GM23338 (cell line): ENCODE measurements around the gene SLFN13. TPM values are rescaled to one million over a fixed set of nuclear protein-coding genes. Genes with fewer than 3 reads are reported as not detected.
A peak's percentile ranks its signal among the peaks of the same experiment; 100 is the strongest.
"Not testable (repeated sequence)": the region's sequence is repeated elsewhere in the genome, so short reads cannot be mapped to it uniquely, and the experiment has no call there.

Source experiments
- ATAC-seq: fragments of 200-7000 bp; cut with Tn5 transposase; 3 replicates; pipeline ENCODE4 v1.9.1; 2020
- DNase-seq: peaks from one replicate; pipeline ENCODE4 v3.0.0-alpha.2; 2015; ENCODE audit warnings: low spot score
- H2AFZ ChIP-seq: fragments of 200-600 bp; sonication (generic); 2 replicates; pipeline ENCODE4 v1.8.0; 2016; ENCODE audit warnings: antibody characterized with exemption, mild to moderate bottlenecking, moderate library complexity
- H3F3A ChIP-seq: fragments of 200-600 bp; sonication (generic); replicated peaks from 2 replicates; pipeline ENCODE4 v1.8.0; 2017; ENCODE audit warnings: antibody characterized with exemption, mixed run types, low read depth
- H3K27ac ChIP-seq: fragments of 200-600 bp; sonication (generic); 2 replicates; pipeline ENCODE4 v1.6.1; 2016; ENCODE audit warnings: low read depth
- H3K27me3 ChIP-seq: fragments of 200-600 bp; sonication (generic); 2 replicates; pipeline ENCODE4 v1.8.0; 2016; ENCODE audit warnings: mild to moderate bottlenecking, mixed run types, moderate library complexity; ENCODE audit not compliant: insufficient read depth
- H3K36me3 ChIP-seq: fragments of 200-600 bp; sonication (generic); 2 replicates; pipeline ENCODE4 v1.8.0; 2016; ENCODE audit warnings: mild to moderate bottlenecking; ENCODE audit not compliant: insufficient read depth
- H3K4me1 ChIP-seq: fragments of 200-600 bp; sonication (generic); 2 replicates; pipeline ENCODE4 v1.8.0; 2016; ENCODE audit warnings: mild to moderate bottlenecking, moderate library complexity; ENCODE audit not compliant: insufficient read depth
- H3K4me2 ChIP-seq: fragments of 200-600 bp; sonication (generic); 2 replicates; pipeline ENCODE4 v1.7.1; 2017; ENCODE audit warnings: mixed run types
- H3K4me3 ChIP-seq: fragments of 200-600 bp; sonication (generic); 2 replicates; pipeline ENCODE4 v1.6.1; 2016; ENCODE audit warnings: mixed run types
- H3K79me2 ChIP-seq: fragments of 200-600 bp; sonication (generic); replicated peaks from 2 replicates; pipeline ENCODE4 v1.8.0; 2017; ENCODE audit warnings: mild to moderate bottlenecking; ENCODE audit not compliant: insufficient read depth
- H3K9me2 ChIP-seq: fragments of 200-600 bp; sonication (generic); 2 replicates; pipeline ENCODE4 v1.8.0; 2017; ENCODE audit not compliant: insufficient read depth
- H4K20me1 ChIP-seq: fragments of 200-600 bp; sonication (generic); replicated peaks from 2 replicates; pipeline ENCODE4 v1.8.0; 2017; ENCODE audit warnings: mild to moderate bottlenecking; ENCODE audit not compliant: insufficient read depth
- H3K27ac Mint-ChIP-seq: 2 replicates; pipeline ENCODE4 v1.8.0; 2020; ENCODE audit warnings: inconsistent platforms, mild to moderate bottlenecking, moderate library complexity, mixed read lengths
- H3K27me3 Mint-ChIP-seq: 3 replicates; pipeline ENCODE4 v1.8.0; 2022; ENCODE audit warnings: low read depth, mild to moderate bottlenecking, moderate library complexity, mixed read lengths, inconsistent platforms; ENCODE audit not compliant: insufficient read depth, poor library complexity
- H3K36me3 Mint-ChIP-seq: 3 replicates; pipeline ENCODE4 v1.8.0; 2021; ENCODE audit warnings: low read depth, mild to moderate bottlenecking, inconsistent platforms, moderate library complexity, mixed read lengths
- H3K4me1 Mint-ChIP-seq: 3 replicates; pipeline ENCODE4 v1.8.0; 2020; ENCODE audit warnings: mild to moderate bottlenecking, inconsistent platforms, mixed read lengths
- H3K4me3 Mint-ChIP-seq: 3 replicates; pipeline ENCODE4 v1.8.0; 2021; ENCODE audit warnings: moderate library complexity, mild to moderate bottlenecking, inconsistent platforms, mixed read lengths
- H3K9me3 Mint-ChIP-seq: 3 replicates; pipeline ENCODE4 v1.8.0; 2020; ENCODE audit warnings: moderate library complexity, mild to moderate bottlenecking, inconsistent platforms, mixed read lengths
- CREB1 ChIP-seq: fragments of 250-450 bp; sonication (Bioruptor Pico); IDR thresholded peaks from 2 replicates; pipeline ENCODE4 v1.5.0; 2020; ENCODE audit warnings: low read depth, mild to moderate bottlenecking, moderate library complexity
- POLR2AphosphoS5 ChIP-seq: IDR thresholded peaks from 2 replicates; pipeline ENCODE4 v1.6.1; 2016; ENCODE audit warnings: antibody characterized with exemption, low read depth
- ZNF331 ChIP-seq: fragments of 250-450 bp; sonication (Bioruptor Pico); IDR thresholded peaks from 2 replicates; pipeline ENCODE4 v1.5.0; 2020; ENCODE audit warnings: low read depth, mild to moderate bottlenecking, moderate library complexity
- polyA plus RNA-seq: library from polyadenylated mRNA; unstranded; fragments of >200 nt; fragmentation: Nextera tagmentation; extraction: Ambion mirVana; gene quantifications from 2 replicates; pipeline ENCODE4 v1.2.1, GENCODE V29; 2016
- total RNA-seq: library from RNA; depleted of rRNA; stranded (reverse); fragments of >200 nt; shearing (Covaris generic); gene quantifications from 2 replicates; pipeline ENCODE4 v1.2.3, GENCODE V29; 2014
- TF ChIP-seq, protein P1 (sequence below): fragments of 250-450 bp; sonication (Bioruptor Pico); IDR thresholded peaks from 2 replicates; pipeline ENCODE4 v1.5.0; 2020; ENCODE audit warnings: mild to moderate bottlenecking, moderate library complexity
- TF ChIP-seq, protein P2 (sequence below): IDR thresholded peaks from 2 replicates; pipeline ENCODE4 v1.6.1; 2016; ENCODE audit warnings: antibody characterized with exemption

SLFN13 gene
- total and polyA plus RNA-seq, 2 experiments from 2014 or later: 1.0 to 3.1 TPM

DNA sequence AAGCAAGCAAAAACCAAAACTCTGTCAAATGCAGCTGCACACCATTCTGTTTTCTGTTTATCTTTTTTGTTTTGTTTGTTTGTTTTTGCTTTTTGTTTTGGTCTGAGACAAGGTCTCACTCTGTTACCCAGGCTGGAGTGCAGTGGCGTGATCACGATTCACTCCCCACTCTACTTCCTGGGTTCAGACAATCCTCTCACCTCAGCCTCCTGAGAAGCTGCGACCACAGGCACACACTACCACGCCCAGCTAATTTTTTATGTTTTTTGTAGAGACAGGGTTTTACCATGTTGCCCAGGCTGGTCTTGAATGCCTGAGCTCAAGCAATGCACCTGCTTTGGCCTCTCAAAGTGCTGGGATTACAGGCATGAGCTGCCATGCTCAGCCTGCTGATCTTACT, 19.3 kb upstream of the SLFN13 start (continued):
- TF ChIP-seq, protein P1, sequence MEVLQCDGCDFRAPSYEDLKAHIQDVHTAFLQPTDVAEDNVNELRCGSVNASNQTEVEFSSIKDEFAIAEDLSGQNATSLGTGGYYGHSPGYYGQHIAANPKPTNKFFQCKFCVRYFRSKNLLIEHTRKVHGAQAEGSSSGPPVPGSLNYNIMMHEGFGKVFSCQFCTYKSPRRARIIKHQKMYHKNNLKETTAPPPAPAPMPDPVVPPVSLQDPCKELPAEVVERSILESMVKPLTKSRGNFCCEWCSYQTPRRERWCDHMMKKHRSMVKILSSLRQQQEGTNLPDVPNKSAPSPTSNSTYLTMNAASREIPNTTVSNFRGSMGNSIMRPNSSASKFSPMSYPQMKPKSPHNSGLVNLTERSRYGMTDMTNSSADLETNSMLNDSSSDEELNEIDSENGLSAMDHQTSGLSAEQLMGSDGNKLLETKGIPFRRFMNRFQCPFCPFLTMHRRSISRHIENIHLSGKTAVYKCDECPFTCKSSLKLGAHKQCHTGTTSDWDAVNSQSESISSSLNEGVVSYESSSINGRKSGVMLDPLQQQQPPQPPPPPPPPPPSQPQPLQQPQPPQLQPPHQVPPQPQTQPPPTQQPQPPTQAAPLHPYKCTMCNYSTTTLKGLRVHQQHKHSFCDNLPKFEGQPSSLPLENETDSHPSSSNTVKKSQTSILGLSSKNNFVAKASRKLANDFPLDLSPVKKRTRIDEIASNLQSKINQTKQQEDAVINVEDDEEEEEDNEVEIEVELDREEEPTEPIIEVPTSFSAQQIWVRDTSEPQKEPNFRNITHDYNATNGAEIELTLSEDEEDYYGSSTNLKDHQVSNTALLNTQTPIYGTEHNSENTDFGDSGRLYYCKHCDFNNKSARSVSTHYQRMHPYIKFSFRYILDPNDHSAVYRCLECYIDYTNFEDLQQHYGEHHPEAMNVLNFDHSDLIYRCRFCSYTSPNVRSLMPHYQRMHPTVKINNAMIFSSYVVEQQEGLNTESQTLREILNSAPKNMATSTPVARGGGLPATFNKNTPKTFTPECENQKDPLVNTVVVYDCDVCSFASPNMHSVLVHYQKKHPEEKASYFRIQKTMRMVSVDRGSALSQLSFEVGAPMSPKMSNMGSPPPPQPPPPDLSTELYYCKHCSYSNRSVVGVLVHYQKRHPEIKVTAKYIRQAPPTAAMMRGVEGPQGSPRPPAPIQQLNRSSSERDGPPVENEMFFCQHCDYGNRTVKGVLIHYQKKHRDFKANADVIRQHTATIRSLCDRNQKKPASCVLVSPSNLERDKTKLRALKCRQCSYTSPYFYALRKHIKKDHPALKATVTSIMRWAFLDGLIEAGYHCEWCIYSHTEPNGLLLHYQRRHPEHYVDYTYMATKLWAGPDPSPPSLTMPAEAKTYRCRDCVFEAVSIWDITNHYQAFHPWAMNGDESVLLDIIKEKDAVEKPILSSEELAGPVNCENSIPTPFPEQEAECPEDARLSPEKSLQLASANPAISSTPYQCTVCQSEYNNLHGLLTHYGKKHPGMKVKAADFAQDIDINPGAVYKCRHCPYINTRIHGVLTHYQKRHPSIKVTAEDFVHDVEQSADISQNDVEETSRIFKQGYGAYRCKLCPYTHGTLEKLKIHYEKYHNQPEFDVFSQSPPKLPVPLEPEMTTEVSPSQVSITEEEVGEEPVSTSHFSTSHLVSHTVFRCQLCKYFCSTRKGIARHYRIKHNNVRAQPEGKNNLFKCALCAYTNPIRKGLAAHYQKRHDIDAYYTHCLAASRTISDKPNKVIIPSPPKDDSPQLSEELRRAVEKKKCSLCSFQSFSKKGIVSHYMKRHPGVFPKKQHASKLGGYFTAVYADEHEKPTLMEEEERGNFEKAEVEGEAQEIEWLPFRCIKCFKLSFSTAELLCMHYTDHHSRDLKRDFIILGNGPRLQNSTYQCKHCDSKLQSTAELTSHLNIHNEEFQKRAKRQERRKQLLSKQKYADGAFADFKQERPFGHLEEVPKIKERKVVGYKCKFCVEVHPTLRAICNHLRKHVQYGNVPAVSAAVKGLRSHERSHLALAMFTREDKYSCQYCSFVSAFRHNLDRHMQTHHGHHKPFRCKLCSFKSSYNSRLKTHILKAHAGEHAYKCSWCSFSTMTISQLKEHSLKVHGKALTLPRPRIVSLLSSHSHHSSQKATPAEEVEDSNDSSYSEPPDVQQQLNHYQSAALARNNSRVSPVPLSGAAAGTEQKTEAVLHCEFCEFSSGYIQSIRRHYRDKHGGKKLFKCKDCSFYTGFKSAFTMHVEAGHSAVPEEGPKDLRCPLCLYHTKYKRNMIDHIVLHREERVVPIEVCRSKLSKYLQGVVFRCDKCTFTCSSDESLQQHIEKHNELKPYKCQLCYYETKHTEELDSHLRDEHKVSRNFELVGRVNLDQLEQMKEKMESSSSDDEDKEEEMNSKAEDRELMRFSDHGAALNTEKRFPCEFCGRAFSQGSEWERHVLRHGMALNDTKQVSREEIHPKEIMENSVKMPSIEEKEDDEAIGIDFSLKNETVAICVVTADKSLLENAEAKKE (CRISPR knock-in tag): no peak

DNA sequence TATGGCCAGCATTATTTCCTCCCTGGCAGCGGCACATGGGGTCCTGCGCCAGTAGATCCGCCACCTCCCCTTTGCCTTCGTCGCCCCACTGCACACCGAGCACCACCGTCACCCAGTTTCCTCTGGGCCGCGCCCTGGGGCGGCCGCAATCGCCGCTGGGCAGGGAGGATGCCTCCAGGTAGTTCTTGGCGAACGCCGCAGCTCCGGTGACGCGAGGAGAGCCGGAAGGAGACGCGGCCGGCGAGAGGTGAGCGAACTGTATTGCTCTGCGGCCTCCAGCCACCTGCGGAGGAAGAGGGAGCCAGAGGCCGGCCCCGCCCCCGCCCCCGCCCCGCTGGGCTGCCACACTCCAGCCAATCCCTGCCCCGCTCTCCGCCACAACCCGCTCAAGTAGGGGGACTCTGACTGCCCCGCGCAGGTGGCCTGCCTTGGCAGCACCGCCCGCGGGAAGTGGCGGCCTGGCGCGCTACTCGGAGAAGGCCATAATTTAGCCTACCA, 11.8 kb upstream of the SLFN13 start:
- Histone ChIP-seq H3F3A (no peaks in the 10 kb centered on the region), H4K20me1 (peaks cover 10% of the 10 kb centered on the region; the same call in 1 of the 2 replicates), H3K4me1 (peaks cover 5% of the 10 kb centered on the region; the same call in 1 of the 2 replicates), H3K79me2 (no peaks in the 10 kb centered on the region), H3K9me2 (no peaks in the 10 kb centered on the region), H2AFZ (0 out of 2 replicates have a peak overlapping the region, but pooled peaks have one; percentile 67), H3K27me3 (peaks cover 98% of the 10 kb centered on the region), H3K4me2 (peak overlapping the region; percentile 77), H3K4me3 (peak overlapping the region; percentile 52), H3K27ac (no peak overlapping the region), H3K36me3 (no peaks in the 10 kb centered on the region)
- Mint-ChIP-seq H3K27me3 (peaks cover 58% of the 10 kb centered on the region), H3K4me3 (peak overlapping the region; percentile 64), H3K36me3 (no peaks in the 10 kb centered on the region), H3K4me1 (peaks cover 9% of the 10 kb centered on the region), H3K27ac (no peak overlapping the region), H3K9me3 (no peaks in the 10 kb centered on the region; the same call in 2 of the 3 replicates)
- DNase-seq (peak; percentile 95), ATAC-seq (peak; percentile 99)
- TF ChIP-seq ZNF331 (no peak), CREB1 (0 out of 2 replicates have a peak, but pooled peaks have one; percentile 25), POLR2AphosphoS5 (no peak)
- TF ChIP-seq, protein P2, sequence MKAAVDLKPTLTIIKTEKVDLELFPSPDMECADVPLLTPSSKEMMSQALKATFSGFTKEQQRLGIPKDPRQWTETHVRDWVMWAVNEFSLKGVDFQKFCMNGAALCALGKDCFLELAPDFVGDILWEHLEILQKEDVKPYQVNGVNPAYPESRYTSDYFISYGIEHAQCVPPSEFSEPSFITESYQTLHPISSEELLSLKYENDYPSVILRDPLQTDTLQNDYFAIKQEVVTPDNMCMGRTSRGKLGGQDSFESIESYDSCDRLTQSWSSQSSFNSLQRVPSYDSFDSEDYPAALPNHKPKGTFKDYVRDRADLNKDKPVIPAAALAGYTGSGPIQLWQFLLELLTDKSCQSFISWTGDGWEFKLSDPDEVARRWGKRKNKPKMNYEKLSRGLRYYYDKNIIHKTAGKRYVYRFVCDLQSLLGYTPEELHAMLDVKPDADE: no peak

DNA sequence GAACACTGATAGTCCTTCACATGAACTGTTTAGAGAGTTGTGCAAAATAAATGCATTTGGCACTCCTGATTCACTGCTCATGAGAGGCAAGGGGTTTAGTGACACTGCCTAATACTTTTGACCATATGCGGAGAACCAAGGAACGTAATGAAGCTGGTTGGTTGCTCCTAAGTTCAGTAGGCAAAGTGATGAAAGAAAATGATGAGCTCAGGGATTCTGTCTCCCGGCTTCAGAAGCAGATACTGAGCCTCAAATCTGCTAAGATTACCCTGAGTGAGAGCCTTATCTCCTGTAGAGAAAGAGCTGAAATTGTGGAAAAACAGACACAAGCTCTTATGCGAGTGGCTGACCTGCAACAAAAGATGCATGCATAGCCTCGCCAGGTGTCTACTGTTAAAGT, 5.5 kb upstream of the SLFN13 start:
- peaks cover 100% of the 10 kb centered on the region for H3K27me3 ChIP-seq
- not testable (repeated sequence) for H3F3A ChIP-seq, H3K4me3 Mint-ChIP-seq, H3K36me3 Mint-ChIP-seq, H3K27ac ChIP-seq, H3K4me1 Mint-ChIP-seq, DNase-seq, H3K27ac Mint-ChIP-seq, H3K4me2 ChIP-seq, H3K9me3 Mint-ChIP-seq, H3K4me1 ChIP-seq, H3K36me3 ChIP-seq, H3K4me3 ChIP-seq, ATAC-seq, H3K9me2 ChIP-seq, H2AFZ ChIP-seq, H3K79me2 ChIP-seq
- H3K27me3 Mint-ChIP-seq: peaks cover 68% of the 10 kb centered on the region
- peaks cover 20% of the 10 kb centered on the region; the same call in 1 of the 2 replicates for H4K20me1 ChIP-seq
